GM23248 (cell line): ENCODE results near the gene CASQ2. TPM values are rescaled to one million over a fixed set of nuclear protein-coding genes. Genes with fewer than 3 reads are reported as not detected.
A peak's percentile ranks its signal among the peaks of the same experiment; 100 is the strongest.

ENCODE experiments used
- DNase-seq: peaks from one replicate; pipeline ENCODE4 v3.0.0-alpha.2; 2015
- H2AFZ ChIP-seq: fragments of 200-600 bp; sonication (generic); 2 replicates; pipeline ENCODE4 v1.6.1; 2016; ENCODE audit warnings: antibody characterized with exemption
- H3F3A ChIP-seq: fragments of 200-600 bp; sonication (generic); 2 replicates; pipeline ENCODE4 v1.6.1; 2016; ENCODE audit warnings: mild to moderate bottlenecking, antibody characterized with exemption, mixed run types; ENCODE audit not compliant: insufficient read depth
- H3K27ac ChIP-seq: fragments of 200-600 bp; sonication (generic); 2 replicates; pipeline ENCODE4 v1.5.1; 2016; ENCODE audit warnings: mild to moderate bottlenecking
- H3K27me3 ChIP-seq: fragments of 200-600 bp; sonication (generic); replicated peaks from 2 replicates; pipeline ENCODE4 v1.6.1; 2016; ENCODE audit warnings: mild to moderate bottlenecking; ENCODE audit not compliant: insufficient read depth
- H3K36me3 ChIP-seq: fragments of 200-600 bp; sonication (generic); 2 replicates; pipeline ENCODE4 v1.6.1; 2016; ENCODE audit warnings: low read depth, mild to moderate bottlenecking
- H3K4me1 ChIP-seq: fragments of 200-600 bp; sonication (generic); 2 replicates; pipeline ENCODE4 v1.6.1; 2016; ENCODE audit warnings: mild to moderate bottlenecking; ENCODE audit not compliant: insufficient read depth
- H3K4me2 ChIP-seq: fragments of 200-600 bp; sonication (generic); one replicate; pipeline ENCODE4 v1.6.1; 2016; ENCODE audit warnings: mild to moderate bottlenecking; ENCODE audit not compliant: unreplicated experiment
- H3K4me3 ChIP-seq: fragments of 200-600 bp; sonication (generic); 2 replicates; pipeline ENCODE4 v1.5.1; 2016; ENCODE audit warnings: mild to moderate bottlenecking
- H3K79me2 ChIP-seq: fragments of 200-600 bp; sonication (generic); 2 replicates; pipeline ENCODE4 v1.6.1; 2016; ENCODE audit warnings: mild to moderate bottlenecking; ENCODE audit not compliant: insufficient read depth
- H3K9ac ChIP-seq: fragments of 200-600 bp; sonication (generic); 2 replicates; pipeline ENCODE4 v1.6.1; 2016; ENCODE audit warnings: mild to moderate bottlenecking
- H3K9me2 ChIP-seq: fragments of 200-600 bp; sonication (generic); 2 replicates; pipeline ENCODE4 v1.6.1; 2016; ENCODE audit warnings: mixed run types, mild to moderate bottlenecking, moderate library complexity; ENCODE audit not compliant: insufficient read depth
- H3K9me3 ChIP-seq: fragments of 200-600 bp; sonication (generic); one replicate; pipeline ENCODE4 v1.6.1; 2017; ENCODE audit warnings: low read depth
- H4K20me1 ChIP-seq: fragments of 200-600 bp; sonication (generic); 2 replicates; pipeline ENCODE4 v1.6.0; 2016; ENCODE audit not compliant: insufficient read depth
- EZH2 ChIP-seq: fragments of 200-600 bp; sonication (generic); IDR thresholded peaks from 2 replicates; pipeline ENCODE4 v1.6.1; 2018; ENCODE audit warnings: antibody characterized with exemption, mild to moderate bottlenecking; ENCODE audit not compliant: insufficient read depth, poor library complexity, severe bottlenecking
- EZH2phosphoT487 ChIP-seq: fragments of 200-600 bp; sonication (generic); IDR thresholded peaks from 2 replicates; pipeline ENCODE4 v1.6.1; 2018; ENCODE audit warnings: antibody characterized with exemption, moderate library complexity, mild to moderate bottlenecking, low read depth; ENCODE audit not compliant: insufficient read depth
- WGBS, 2 experiments: methylation state at CpG; one replicate each; pipeline ENCODE4 v1.1.6; 2015 to 2017; ENCODE audit warnings: low lambda C conversion rate in 2 of 2, low coverage in 1 of 2; ENCODE audit errors: missing lambda C conversion rate in 2 of 2; 5-methylcytosine and 5-hydroxymethylcytosine counted together
- in situ Hi-C: fragments of 300-500 bp; cut with MboI; formaldehyde crosslinking; loops from 2 replicates; pipeline ENCODE4 v1.15.0; 2020
- polyA plus RNA-seq: library from polyadenylated mRNA; unstranded; fragments of >200 nt; fragmentation: Nextera tagmentation; extraction: Ambion mirVana; gene quantifications from 2 replicates; pipeline ENCODE4 v1.2.1, GENCODE V29; 2016
- total RNA-seq: library from RNA; depleted of rRNA; stranded (reverse); fragments of >200 nt; shearing (Covaris generic); gene quantifications from 2 replicates; pipeline ENCODE4 v1.2.3, GENCODE V29; 2014

The CASQ2 gene
- total and polyA plus RNA-seq, 2 experiments from 2014 or later, result not detected

DNA sequence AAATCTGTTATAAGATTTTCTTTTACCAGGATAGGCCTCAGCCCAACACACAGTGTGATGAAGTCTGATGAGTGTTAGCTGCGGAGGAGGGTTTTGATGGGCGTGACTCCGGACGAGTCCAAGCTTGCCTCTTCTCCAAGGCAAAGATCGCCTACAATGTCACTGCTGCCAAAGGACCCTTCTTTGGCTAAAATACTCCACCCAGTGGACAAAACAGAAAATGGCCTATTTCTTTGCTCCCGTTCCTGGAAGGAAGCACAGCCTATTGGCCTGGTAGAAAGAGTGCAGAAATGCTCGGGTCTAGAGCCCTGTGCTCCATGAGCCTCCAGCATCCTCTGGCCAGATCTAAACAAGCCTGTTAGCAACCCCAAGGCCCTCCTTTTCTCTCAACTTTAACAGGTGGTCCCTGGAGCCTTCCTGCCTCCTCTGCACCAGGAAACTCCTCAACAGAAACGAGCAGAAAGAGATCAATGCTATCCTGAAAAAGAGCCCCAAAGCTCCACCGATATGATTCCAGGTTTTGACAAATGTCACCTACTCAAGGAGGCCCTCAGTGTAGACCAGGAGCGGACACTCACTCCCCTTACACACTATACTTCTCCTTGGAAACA lies 3.4 kb upstream of the CASQ2 start:
- peak; percentile 94 for DNase-seq
- peak overlapping the region; percentile 59 for H3K9ac ChIP-seq
- no peaks in the 10 kb centered on the region for H4K20me1 ChIP-seq
- peak overlapping the region; percentile 91 for H2AFZ ChIP-seq
- no peaks in the 10 kb centered on the region for H3F3A ChIP-seq
- H3K27ac ChIP-seq, result no peak overlapping the region
- no peaks in the 10 kb centered on the region for H3K27me3 ChIP-seq
- no peak overlapping the region for H3K4me2 ChIP-seq
- no peak overlapping the region; the same call in 1 of the 2 replicates for H3K4me3 ChIP-seq
- 22 to 25% methylated on average over 10 of the region's 10 CpGs for WGBS, 2 experiments
- H3K9me3 ChIP-seq, result no peaks in the 10 kb centered on the region
- H3K4me1 ChIP-seq, result peaks cover 5% of the 10 kb centered on the region
- in situ Hi-C loops, result loop anchor here (10.0 kb wide), 1 partner anchor 157 kb away; no protein-coding TSS in a partner anchor
- no peaks in the 10 kb centered on the region for H3K9me2 ChIP-seq
- no peak for TF ChIP-seq EZH2phosphoT487
- TF ChIP-seq EZH2, result no peak
- no peaks in the 10 kb centered on the region for H3K79me2 ChIP-seq
- no peaks in the 10 kb centered on the region for H3K36me3 ChIP-seq

DNA sequence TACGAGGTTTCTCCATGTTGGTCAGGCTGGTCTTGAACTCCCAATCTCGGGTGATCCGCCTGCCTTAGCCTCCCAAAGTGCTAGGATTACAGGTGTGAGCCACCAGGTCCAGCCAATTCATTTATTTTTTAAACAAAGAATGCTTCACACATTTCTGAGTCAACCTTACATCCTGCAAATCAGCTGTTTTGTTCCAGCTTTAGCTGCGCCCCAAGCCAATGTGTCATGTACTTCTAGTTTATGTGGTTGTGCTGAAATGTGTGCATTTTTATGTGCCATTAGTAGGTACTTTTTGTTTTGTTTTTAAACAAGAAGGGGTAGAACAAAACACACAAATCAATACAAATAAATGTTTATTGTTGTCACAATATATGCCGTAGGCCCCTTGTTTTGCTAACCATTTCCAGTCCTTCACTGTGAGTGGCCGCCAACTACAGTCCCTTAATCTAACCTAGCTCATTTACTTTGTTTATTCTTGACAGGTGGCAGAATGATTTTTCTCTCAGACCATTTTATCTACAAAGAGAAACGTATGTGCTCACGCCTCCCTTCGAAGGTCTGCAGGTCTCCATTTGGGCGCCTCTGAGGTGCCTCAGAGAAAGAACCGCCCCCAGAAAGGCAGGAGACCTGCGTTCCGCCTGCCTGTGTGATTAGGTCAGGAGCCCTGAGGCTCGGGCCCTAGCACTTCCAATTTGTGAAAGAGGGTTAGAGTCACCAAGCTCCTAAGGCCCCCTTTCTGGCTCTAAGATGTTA lies 2.8 kb upstream of the CASQ2 start:
- no peaks in the 10 kb centered on the region for H3K9me3 ChIP-seq
- no peaks in the 10 kb centered on the region for H3K9me2 ChIP-seq
- no peaks in the 10 kb centered on the region for H3K36me3 ChIP-seq
- no peaks in the 10 kb centered on the region for H4K20me1 ChIP-seq
- H3K4me2 ChIP-seq, result no peak overlapping the region
- no peaks in the 10 kb centered on the region for H3K79me2 ChIP-seq
- peak; percentile 43 for DNase-seq
- TF ChIP-seq EZH2, result no peak
- no peak for TF ChIP-seq EZH2phosphoT487
- H3K4me1 ChIP-seq, result peaks cover 5% of the 10 kb centered on the region
- peak overlapping the region; percentile 59 for H3K9ac ChIP-seq
- H3K4me3 ChIP-seq, result no peak overlapping the region; the same call in 1 of the 2 replicates
- H3F3A ChIP-seq, result no peaks in the 10 kb centered on the region
- 70 to 74% methylated on average over 14 of the region's 14 CpGs for WGBS, 2 experiments
- in situ Hi-C loops, result loop anchor here (10.0 kb wide), 1 partner anchor 156 kb away; no protein-coding TSS in a partner anchor
- H3K27ac ChIP-seq, result no peak overlapping the region
- peak overlapping the region; percentile 91 for H2AFZ ChIP-seq
- no peaks in the 10 kb centered on the region for H3K27me3 ChIP-seq

DNA sequence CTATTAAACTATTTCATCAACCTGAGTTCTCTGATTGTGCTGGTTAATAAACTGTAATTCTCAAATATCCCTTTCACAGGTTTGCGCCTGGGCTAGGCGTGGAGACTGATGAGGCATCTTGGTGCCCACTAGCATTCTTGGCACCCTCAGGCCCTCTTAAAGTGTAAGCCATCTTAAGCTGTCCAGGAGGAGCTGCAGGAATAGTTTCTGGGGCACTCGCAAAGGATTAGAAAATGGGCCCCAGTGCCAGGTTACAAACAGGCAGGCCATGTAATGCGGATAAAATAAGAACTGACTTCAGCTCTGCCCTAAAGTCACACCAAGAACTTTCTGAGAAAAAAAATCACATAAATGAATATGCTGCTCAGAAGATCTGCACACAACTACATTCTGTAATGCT lies 1.1 kb downstream of the CASQ2 start:
- in situ Hi-C loops, result no loop called here
- no peak overlapping the region for H2AFZ ChIP-seq
- no peaks in the 10 kb centered on the region for H3K27me3 ChIP-seq
- no peaks in the 10 kb centered on the region for H3K9me3 ChIP-seq
- 78 to 79% methylated on average over 4 of the region's 4 CpGs for WGBS, 2 experiments
- H3K4me2 ChIP-seq, result no peak overlapping the region
- no peak overlapping the region for H3K9ac ChIP-seq
- no peak overlapping the region for H3K27ac ChIP-seq
- no peak for DNase-seq
- peaks cover 5% of the 10 kb centered on the region for H3K4me1 ChIP-seq
- no peaks in the 10 kb centered on the region for H4K20me1 ChIP-seq
- no peak for TF ChIP-seq EZH2phosphoT487
- no peak for TF ChIP-seq EZH2
- H3K79me2 ChIP-seq, result no peaks in the 10 kb centered on the region
- no peaks in the 10 kb centered on the region for H3F3A ChIP-seq
- H3K36me3 ChIP-seq, result no peaks in the 10 kb centered on the region
- no peak overlapping the region for H3K4me3 ChIP-seq
- H3K9me2 ChIP-seq, result no peaks in the 10 kb centered on the region

DNA sequence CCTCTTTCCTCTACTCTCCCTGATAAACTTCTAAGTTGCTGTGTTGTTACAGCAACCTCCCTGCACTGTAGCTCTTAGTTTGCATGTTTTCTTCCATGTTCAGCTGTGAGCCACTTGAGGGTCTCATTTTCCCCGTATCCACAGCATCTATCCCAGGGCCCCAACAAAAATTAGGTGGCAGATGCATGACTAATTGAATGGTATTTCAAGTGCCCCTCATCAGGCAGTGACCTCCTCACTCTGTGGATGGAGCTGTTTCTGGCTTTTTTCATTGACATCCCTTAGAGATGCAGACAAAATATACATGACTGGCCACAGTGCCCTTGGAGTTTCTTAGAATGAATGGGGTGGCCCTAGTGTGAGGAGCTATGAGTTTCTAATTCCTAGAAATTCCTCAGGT lies 3.4 kb downstream of the CASQ2 start:
- 0% methylated on average over 1 of the region's 1 CpG for WGBS, 2 experiments
- H3F3A ChIP-seq, result no peaks in the 10 kb centered on the region
- no peak overlapping the region for H3K4me2 ChIP-seq
- no peaks in the 10 kb centered on the region for H3K79me2 ChIP-seq
- H3K27ac ChIP-seq, result no peak overlapping the region
- no peaks in the 10 kb centered on the region for H3K4me1 ChIP-seq
- no peaks in the 10 kb centered on the region for H3K9me3 ChIP-seq
- no peaks in the 10 kb centered on the region for H4K20me1 ChIP-seq
- H3K4me3 ChIP-seq, result no peak overlapping the region
- no peak for DNase-seq
- H2AFZ ChIP-seq, result no peak overlapping the region
- TF ChIP-seq EZH2phosphoT487, result no peak
- TF ChIP-seq EZH2, result no peak
- H3K27me3 ChIP-seq, result no peaks in the 10 kb centered on the region
- H3K9me2 ChIP-seq, result no peaks in the 10 kb centered on the region
- in situ Hi-C loops, result no loop called here
- H3K36me3 ChIP-seq, result no peaks in the 10 kb centered on the region
- H3K9ac ChIP-seq, result no peak overlapping the region
